H9 (cell line): Measurements from ENCODE around the gene VRK1. TPM values are rescaled to one million over a fixed set of nuclear protein-coding genes. Genes with fewer than 3 reads are reported as not detected.

Experiments
- DNase-seq: peaks from one replicate; pipeline ENCODE4 v3.0.0-alpha.2; 2017
- H2AFZ ChIP-seq: one replicate; pipeline ENCODE4 v1.6.1; 2013; ENCODE audit warnings: mild to moderate bottlenecking, low read length, control low read depth, moderate library complexity
- H2AK5ac ChIP-seq: 2 replicates; pipeline ENCODE4 v1.6.1; 2013; ENCODE audit warnings: low read length, control low read depth, mixed read lengths; ENCODE audit not compliant: insufficient read length
- H2BK120ac ChIP-seq: one replicate; pipeline ENCODE4 v1.6.1; 2013; ENCODE audit warnings: low read depth, mild to moderate bottlenecking, low read length, control low read depth, inconsistent platforms; ENCODE audit not compliant: poor library complexity, severe bottlenecking
- H2BK12ac ChIP-seq: 2 replicates; pipeline ENCODE4 v1.6.1; 2013; ENCODE audit warnings: low read length, control low read depth, mixed read lengths, low read depth; ENCODE audit not compliant: insufficient read length
- H2BK15ac ChIP-seq: 2 replicates; pipeline ENCODE4 v1.6.1; 2013; ENCODE audit warnings: low read depth, low read length, control low read depth
- H2BK20ac ChIP-seq: one replicate; pipeline ENCODE4 v1.6.1; 2013; ENCODE audit warnings: low read depth, mild to moderate bottlenecking, low read length, control low read depth, inconsistent platforms; ENCODE audit not compliant: poor library complexity, severe bottlenecking
- H2BK5ac ChIP-seq: 2 replicates; pipeline ENCODE4 v1.6.1; 2013; ENCODE audit warnings: low read length, control low read depth, mixed read lengths; ENCODE audit not compliant: insufficient read length
- H3K14ac ChIP-seq: 2 replicates; pipeline ENCODE4 v1.6.1; 2013; ENCODE audit warnings: low read length, control low read depth; ENCODE audit not compliant: insufficient read depth
- H3K18ac ChIP-seq: 2 replicates; pipeline ENCODE4 v1.6.1; 2013; ENCODE audit warnings: low read depth, mild to moderate bottlenecking, mixed read lengths, low read length, control low read depth; ENCODE audit not compliant: insufficient read length
- H3K23ac ChIP-seq: 2 replicates; pipeline ENCODE4 v1.6.1; 2013; ENCODE audit warnings: low read length, control low read depth, mixed read lengths, low read depth; ENCODE audit not compliant: insufficient read length
- H3K23me2 ChIP-seq: 2 replicates; pipeline ENCODE4 v1.6.1; 2013; ENCODE audit warnings: low read depth, mild to moderate bottlenecking, mixed read lengths, low read length, control low read depth; ENCODE audit not compliant: insufficient read length, poor library complexity, severe bottlenecking
- H3K27ac ChIP-seq: 2 replicates; pipeline ENCODE4 v1.5.1; 2013; ENCODE audit warnings: low read length, control low read depth, mixed read lengths, low read depth; ENCODE audit not compliant: insufficient read length
- H3K27me3 ChIP-seq: 2 replicates; pipeline ENCODE4 v1.6.1; 2013; ENCODE audit warnings: low read length, control low read depth, inconsistent platforms; ENCODE audit not compliant: insufficient read depth
- H3K4ac ChIP-seq: 2 replicates; pipeline ENCODE4 v1.6.1; 2013; ENCODE audit warnings: low read depth, mild to moderate bottlenecking, control low read depth, inconsistent platforms, low read length, moderate library complexity
- H3K4me1 ChIP-seq: 2 replicates; pipeline ENCODE4 v1.6.1; 2013; ENCODE audit warnings: low read length, control low read depth, inconsistent platforms; ENCODE audit not compliant: insufficient read depth
- H3K4me2 ChIP-seq: 2 replicates; pipeline ENCODE4 v1.6.1; 2013; ENCODE audit warnings: low read length, control low read depth, mixed read lengths; ENCODE audit not compliant: insufficient read length, insufficient read depth
- H3K56ac ChIP-seq: 2 replicates; pipeline ENCODE4 v1.6.1; 2013; ENCODE audit warnings: low read depth, mild to moderate bottlenecking, mixed read lengths, low read length, control low read depth; ENCODE audit not compliant: insufficient read length
- H3K79me1 ChIP-seq: 2 replicates; pipeline ENCODE4 v1.6.1; 2013; ENCODE audit warnings: low read depth, mild to moderate bottlenecking, moderate library complexity, low read length, control low read depth, inconsistent platforms; ENCODE audit not compliant: insufficient read depth, poor library complexity, severe bottlenecking
- H3K79me2 ChIP-seq: 2 replicates; pipeline ENCODE4 v1.6.1; 2013; ENCODE audit warnings: low read length, control low read depth, inconsistent platforms; ENCODE audit not compliant: insufficient read depth
- H3K9ac ChIP-seq: 2 replicates; pipeline ENCODE4 v1.6.1; 2013; ENCODE audit warnings: low read length, control low read depth, mixed read lengths; ENCODE audit not compliant: insufficient read length; ENCODE audit errors: extremely low read depth
- H3K9me3 ChIP-seq: one replicate; pipeline ENCODE4 v1.6.1; 2013; ENCODE audit warnings: low read depth, low read length, inconsistent platforms; ENCODE audit not compliant: control insufficient read depth
- H3T11ph ChIP-seq: one replicate; pipeline ENCODE4 v1.6.1; 2013; ENCODE audit warnings: mild to moderate bottlenecking, low read length, control low read depth, inconsistent platforms
- H4K20me1 ChIP-seq: one replicate; pipeline ENCODE4 v1.6.1; 2013; ENCODE audit not compliant: control insufficient read depth, insufficient read length, insufficient read depth
- H4K5ac ChIP-seq: 2 replicates; pipeline ENCODE4 v1.6.1; 2013; ENCODE audit warnings: low read depth, mild to moderate bottlenecking, mixed read lengths, low read length, control low read depth; ENCODE audit not compliant: insufficient read length
- H4K8ac ChIP-seq: replicated peaks from 2 replicates; pipeline ENCODE4 v1.6.1; 2013; ENCODE audit warnings: low read length, control low read depth, mixed read lengths, low read depth; ENCODE audit not compliant: insufficient read length
- H4K91ac ChIP-seq: 2 replicates; pipeline ENCODE4 v1.6.1; 2013; ENCODE audit warnings: low read depth, mild to moderate bottlenecking, moderate library complexity, mixed read lengths, low read length, control low read depth; ENCODE audit not compliant: insufficient read length
- H3K27ac Mint-ChIP-seq, 3 experiments: 2 replicates in 2 of 3; 3 replicates in 1 of 3; pipeline ENCODE4 v1.8.0; 2020 to 2021; ENCODE audit warnings: mixed read lengths in 3 of 3, mild to moderate bottlenecking in 1 of 3, moderate library complexity in 1 of 3
- H3K27me3 Mint-ChIP-seq: 2 replicates; pipeline ENCODE4 v1.8.0; 2021; ENCODE audit warnings: low read depth, mild to moderate bottlenecking, moderate library complexity, mixed read lengths
- H3K36me3 Mint-ChIP-seq, 3 experiments: 2 replicates in 2 of 3; 3 replicates in 1 of 3; pipeline ENCODE4 v1.8.0; 2020 to 2021; ENCODE audit warnings: low read depth in 3 of 3, mixed read lengths in 3 of 3; ENCODE audit not compliant: insufficient read depth in 1 of 3
- H3K4me1 Mint-ChIP-seq, 2 experiments: 2 replicates each; pipeline ENCODE4 v1.8.0; 2020; ENCODE audit warnings: mixed read lengths in 2 of 2
- H3K4me3 Mint-ChIP-seq, 2 experiments: 2 replicates in 1 of 2; 3 replicates in 1 of 2; pipeline ENCODE4 v1.8.0; 2020 to 2021; ENCODE audit warnings: mild to moderate bottlenecking in 2 of 2, mixed read lengths in 2 of 2, moderate library complexity in 1 of 2
- H3K9me3 Mint-ChIP-seq, 2 experiments: 2 replicates in 1 of 2; 3 replicates in 1 of 2; pipeline ENCODE4 v1.8.0; 2020; ENCODE audit warnings: mild to moderate bottlenecking in 2 of 2, mixed read lengths in 2 of 2, moderate library complexity in 1 of 2
- WGBS: extraction: QIAGEN DNeasy Blood & Tissue Kit; methylation state at CpG from one replicate; pipeline ENCODE4 v1.1.7; 2013; ENCODE audit warnings: missing lambda C conversion rate, low lambda C conversion rate, mixed read lengths; ENCODE audit not compliant: insufficient read length; ENCODE audit errors: extremely low coverage; 5-methylcytosine and 5-hydroxymethylcytosine counted together
- total RNA-seq: library from RNA; stranded (reverse); gene quantifications from 2 replicates; pipeline ENCODE4 v1.2.1, GENCODE V29; 2021
- TF ChIP-seq, protein P1 (sequence below): fragments of 200-600 bp; sonication (generic); conservative IDR thresholded peaks from 3 replicates; pipeline ENCODE4 v1.8.0; 2021; ENCODE audit warnings: antibody characterized with exemption, mild to moderate bottlenecking

Gene VRK1
- total RNA-seq, 1 experiment from 2014 or later: 55.7 TPM

GRCh38 chr14:96920023-96920422, 122.8 kb downstream of the VRK1 start:
- Histone ChIP-seq H3K14ac (no peak overlapping the region), H3K79me2 (no peaks in the 10 kb centered on the region), H2BK20ac (no peak overlapping the region), H3K9me3 (peaks cover 7% of the 10 kb centered on the region), H4K91ac (no peak overlapping the region), H3K79me1 (no peaks in the 10 kb centered on the region), H3K4me2 (no peak overlapping the region), H4K20me1 (no peaks in the 10 kb centered on the region), H3T11ph (no peak overlapping the region), H3K18ac (no peak overlapping the region), H3K56ac (no peak overlapping the region), H2BK15ac (no peak overlapping the region), H3K23ac (no peak overlapping the region), H3K4me1 (peaks cover 2% of the 10 kb centered on the region; the same call in 1 of the 2 replicates), H3K9ac (no peak overlapping the region), H2BK120ac (no peak overlapping the region), H2BK5ac (no peak overlapping the region), H3K27me3 (no peaks in the 10 kb centered on the region), H3K23me2 (no peaks in the 10 kb centered on the region), H2AK5ac (no peak overlapping the region), H3K27ac (no peak overlapping the region), H3K4ac (no peak overlapping the region), H2AFZ (no peak overlapping the region), H4K5ac (no peak overlapping the region), H4K8ac (no peak overlapping the region), H2BK12ac (no peak overlapping the region)
- Mint-ChIP-seq H3K9me3 (peaks cover 20 to 22% of the 10 kb centered on the region in 2 experiments), H3K36me3 (peaks cover 11 to 28% (median 23%) of the 10 kb centered on the region in 3 experiments), H3K27me3 (peaks cover 2% of the 10 kb centered on the region; the same call in 1 of the 2 replicates), H3K27ac (no peak overlapping the region), H3K4me1 (peaks cover 4 to 7% of the 10 kb centered on the region in 2 experiments), H3K4me3 (no peak overlapping the region)
- no CpG with 5 or more reads among the region's 3 CpGs for WGBS
- TF ChIP-seq, protein P1, sequence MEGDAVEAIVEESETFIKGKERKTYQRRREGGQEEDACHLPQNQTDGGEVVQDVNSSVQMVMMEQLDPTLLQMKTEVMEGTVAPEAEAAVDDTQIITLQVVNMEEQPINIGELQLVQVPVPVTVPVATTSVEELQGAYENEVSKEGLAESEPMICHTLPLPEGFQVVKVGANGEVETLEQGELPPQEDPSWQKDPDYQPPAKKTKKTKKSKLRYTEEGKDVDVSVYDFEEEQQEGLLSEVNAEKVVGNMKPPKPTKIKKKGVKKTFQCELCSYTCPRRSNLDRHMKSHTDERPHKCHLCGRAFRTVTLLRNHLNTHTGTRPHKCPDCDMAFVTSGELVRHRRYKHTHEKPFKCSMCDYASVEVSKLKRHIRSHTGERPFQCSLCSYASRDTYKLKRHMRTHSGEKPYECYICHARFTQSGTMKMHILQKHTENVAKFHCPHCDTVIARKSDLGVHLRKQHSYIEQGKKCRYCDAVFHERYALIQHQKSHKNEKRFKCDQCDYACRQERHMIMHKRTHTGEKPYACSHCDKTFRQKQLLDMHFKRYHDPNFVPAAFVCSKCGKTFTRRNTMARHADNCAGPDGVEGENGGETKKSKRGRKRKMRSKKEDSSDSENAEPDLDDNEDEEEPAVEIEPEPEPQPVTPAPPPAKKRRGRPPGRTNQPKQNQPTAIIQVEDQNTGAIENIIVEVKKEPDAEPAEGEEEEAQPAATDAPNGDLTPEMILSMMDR: no peak
- DNase-seq: no peak
